GM21367 (cell line): ENCODE results near the gene PDGFRA.

ENCODE experiments used
- ATAC-seq: cut with Tn5 transposase; IDR thresholded peaks from one replicate; pipeline ENCODE4 v1.9.1; 2021; ENCODE audit not compliant: unreplicated experiment

PDGFRA gene

DNA sequence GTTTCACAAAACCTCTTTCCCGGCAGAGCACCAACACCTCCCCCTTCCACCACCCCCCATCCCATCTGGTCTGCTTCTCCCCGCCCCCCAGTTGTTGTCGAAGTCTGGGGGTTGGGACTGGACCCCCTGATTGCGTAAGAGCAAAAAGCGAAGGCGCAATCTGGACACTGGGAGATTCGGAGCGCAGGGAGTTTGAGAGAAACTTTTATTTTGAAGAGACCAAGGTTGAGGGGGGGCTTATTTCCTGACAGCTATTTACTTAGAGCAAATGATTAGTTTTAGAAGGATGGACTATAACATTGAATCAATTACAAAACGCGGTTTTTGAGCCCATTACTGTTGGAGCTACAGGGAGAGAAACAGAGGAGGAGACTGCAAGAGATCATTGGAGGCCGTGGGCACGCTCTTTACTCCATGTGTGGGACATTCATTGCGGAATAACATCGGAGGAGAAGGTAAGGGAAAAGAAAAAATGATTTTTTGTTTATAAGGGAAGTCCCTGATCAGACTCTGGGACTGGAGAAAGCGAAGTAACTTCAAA lies at the start of gene PDGFRA:
Gene PDGFRA (plus strand): TSS at position 333 of the 541 bp plus-strand sequence. CDS start 29,476 bp downstream, outside the sequence.
- no peak for ATAC-seq

DNA sequence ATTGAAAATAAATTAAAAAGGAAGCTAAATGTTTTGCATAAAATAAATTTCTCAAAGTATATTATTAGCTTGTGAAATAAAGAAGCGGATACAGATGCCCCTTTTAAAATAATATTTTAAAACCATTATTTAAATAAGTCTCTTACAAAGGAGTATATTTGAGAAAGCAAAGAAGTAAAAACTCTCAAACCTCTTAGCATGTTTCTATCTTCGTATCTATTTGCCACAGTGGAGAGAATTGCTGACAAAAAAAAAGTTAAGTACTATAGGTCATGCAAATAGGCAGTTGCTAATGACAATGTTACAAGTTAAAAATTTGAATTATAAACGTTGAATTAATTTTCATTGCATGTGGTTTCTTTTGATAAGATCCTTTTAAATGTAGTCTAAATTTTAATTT lies 44.5 kb upstream of the PDGFRA start:
- no peak for ATAC-seq

DNA sequence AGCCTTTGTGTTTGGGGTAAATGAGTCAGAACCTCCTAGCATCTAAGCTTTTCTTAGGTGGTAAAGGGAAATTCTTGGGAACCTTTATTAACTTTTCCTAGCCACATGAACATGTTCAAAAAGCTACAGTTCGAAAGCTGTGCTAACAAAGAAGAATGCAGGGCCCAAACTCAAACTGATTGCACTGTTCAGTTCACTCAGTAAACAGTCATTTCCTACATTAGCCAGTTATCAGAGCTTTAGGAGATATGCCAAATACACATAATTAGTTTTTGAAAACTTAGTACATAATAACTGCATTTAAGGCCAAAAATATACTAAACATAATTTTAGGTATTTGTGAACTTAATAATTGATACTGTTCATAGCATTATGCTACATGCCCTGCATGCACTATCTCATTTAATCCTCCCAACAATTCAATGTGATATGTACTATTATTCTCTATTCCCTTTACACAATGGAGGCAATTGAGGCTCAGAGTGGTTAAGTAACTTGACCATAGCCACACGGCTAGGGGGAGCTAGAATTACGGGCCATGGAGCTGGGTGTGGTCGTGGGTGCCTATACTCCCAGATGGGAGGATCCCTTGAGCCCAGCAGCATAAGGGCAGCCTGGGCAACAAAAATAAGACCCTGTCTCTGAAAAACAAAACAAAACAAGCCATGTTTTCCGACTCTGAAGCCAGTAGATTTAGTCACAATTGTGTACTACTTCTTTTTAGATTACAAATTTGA lies 43.9 kb upstream of the PDGFRA start:
- no peak for ATAC-seq

DNA sequence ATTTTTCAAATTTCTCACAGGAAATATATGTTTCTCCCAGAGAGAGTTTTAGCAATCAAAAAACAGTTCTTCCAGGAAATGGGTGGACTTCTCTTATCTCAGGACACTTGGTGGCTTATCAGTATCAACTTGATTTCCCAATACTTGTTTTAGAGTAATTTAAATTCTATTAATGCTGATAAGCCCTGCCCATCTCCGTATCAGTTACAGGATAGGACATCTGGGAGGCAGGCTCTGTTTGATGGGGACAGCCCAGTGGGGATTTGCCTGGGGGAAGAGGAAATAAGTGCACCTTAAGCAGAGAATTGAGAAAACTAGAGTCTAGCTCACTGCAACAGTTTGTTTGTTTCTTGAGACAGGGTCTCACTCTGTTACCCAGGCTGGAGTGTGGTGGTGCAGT lies 43.2 kb upstream of the PDGFRA start:
- ATAC-seq = no peak

DNA sequence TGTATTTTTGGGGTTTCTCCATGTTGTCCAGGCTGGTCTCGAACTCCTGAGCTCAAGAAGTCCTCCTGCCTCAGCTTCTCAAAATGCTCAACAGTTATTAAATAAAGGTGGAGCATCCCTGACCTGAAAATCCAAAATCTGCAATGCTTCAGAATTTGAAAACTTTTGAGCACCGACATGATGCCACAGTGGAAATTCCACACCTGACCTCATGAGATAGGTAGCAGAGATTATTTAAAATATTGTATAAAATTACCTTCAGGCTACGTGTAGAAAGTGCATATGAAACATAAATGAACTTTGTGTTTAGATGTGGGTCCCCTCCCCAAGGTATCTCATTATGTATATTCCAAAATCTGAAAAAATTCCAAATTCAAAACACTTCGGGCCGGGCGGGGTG lies 42.7 kb upstream of the PDGFRA start:
- no peak for ATAC-seq

DNA sequence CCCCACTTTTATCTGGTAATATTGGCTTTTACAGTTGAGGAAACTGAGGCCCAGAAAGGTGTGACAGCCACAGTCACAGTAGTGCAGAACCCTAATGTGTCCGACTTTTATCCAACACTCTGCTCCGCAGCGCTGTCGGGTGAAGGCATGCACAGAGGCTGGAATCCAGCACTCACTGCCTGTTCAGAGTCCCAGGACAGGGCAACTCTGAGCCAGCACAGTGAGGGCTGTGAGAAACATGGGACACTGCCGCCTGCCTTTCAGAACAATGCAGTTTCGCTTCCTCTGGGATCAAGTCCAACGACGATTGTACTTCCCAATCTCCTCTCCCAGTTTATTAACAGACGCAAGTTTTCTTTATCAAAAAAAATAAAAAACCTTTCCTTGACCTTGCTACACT lies 41.9 kb upstream of the PDGFRA start:
- no peak for ATAC-seq

DNA sequence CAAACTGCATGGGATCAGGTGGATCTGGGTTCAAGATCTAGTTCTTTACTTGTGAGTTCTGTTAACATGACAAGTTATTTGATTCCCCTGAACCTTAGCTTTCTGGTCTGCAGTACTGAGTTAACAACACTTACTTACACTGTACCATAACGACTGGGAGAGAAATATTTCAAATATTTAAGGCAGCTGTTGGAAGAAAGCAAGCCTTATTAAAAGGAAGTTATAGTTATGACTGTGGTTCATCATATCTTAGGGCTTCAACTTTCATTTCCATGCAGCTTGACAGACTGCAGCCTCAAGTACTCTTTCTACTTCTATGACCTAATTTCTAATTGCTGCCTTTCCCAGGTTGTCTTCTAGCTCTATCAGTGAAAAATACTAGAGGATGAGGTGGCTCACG lies 40.0 kb upstream of the PDGFRA start:
- ATAC-seq = no peak

DNA sequence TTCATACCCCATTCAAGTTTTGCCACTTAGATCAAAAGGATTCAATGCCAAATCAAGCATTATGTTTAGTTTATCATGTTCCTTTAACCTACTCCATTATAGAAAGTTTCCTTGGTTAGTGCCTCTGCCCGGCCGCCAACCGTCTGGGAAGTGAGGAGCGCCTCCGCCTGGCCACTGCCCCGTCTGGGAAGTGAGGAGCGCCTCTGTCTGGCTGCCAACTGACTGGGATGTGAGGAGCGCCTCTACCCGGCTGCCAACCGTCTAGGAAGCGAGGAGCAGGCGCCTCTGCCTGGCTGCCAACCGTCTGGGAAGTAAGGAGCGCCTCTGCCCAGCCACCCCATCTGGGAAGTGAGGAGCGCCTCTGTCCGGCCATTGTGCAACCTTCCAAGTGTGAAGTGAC lies 36.3 kb upstream of the PDGFRA start:
- no peak for ATAC-seq

DNA sequence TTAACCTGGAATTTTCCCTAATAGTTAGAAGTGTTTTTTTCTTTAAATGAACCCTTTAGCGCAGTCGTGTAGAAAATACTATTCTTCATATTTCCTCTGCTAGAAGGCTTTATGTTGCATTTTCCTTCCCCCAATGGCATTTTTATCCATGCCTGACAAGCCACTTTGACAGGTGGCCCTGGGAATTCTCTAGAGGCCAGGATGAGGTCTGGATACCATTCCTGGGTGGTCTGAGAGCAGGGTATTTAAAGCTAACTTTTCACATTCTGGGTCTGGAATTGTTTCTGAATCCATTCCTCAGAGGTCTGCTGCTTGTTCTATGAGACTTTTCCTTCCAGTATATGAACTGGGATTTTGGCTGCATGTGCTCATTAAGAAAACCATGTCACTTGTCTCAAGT lies 31.2 kb upstream of the PDGFRA start:
- no peak for ATAC-seq

DNA sequence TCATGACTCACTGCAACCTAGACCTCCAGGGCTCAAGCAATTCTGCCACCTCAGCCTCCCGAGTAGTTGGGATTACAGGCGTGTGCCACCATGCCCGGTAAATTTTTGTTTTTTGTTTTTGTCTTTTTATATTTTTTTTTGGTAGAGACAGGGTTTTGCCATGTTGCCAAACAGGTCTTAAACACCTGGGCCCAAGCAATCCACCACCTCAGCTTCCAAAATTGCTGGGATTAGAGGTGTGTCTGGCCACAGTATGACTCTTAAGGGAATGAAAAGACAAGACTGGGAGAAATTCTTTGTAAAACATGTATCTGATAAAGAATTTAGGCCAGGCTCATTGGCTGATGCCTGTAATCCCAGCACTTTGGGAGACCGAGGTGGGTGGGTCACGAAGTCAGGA lies 29.2 kb upstream of the PDGFRA start:
- no peak for ATAC-seq

DNA sequence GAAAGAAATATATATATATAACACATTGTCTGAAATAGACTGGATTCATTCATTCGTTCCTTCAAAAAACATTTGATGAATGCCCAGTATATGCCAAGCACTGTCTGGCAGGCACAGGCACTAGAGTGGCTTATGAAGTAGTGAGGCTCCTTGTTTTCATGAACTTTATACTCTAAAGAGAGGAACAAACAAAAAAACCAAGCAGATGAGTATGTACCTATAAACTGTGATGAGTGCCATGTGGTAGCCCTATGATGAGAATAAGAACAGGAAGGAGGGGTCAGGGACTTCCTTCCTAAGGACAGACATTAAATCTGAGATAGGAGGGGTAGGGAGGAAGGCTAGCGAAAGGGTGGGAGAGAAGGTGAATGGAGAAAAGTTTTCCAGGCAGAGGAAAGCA lies 19.5 kb upstream of the PDGFRA start:
- no peak for ATAC-seq

DNA sequence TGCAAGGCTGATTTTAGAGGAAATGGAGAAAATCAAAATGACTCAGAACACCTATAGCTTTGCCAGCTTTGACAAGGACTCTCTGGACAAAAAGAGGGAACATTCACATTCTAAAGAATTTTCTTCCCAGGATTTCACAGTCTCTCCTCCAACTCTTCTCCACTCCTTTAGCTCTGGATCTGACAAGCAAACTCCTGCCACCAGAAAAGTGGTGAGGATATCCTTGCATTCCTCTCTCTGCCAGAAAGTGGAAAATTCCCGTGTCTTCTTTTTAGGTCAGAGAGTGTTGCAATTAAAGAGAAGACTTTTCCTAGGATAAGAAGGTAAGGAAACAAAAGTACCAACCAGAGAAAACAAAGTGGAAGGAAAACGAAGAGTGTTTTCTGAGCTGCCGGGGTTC lies 16.1 kb upstream of the PDGFRA start:
- no peak for ATAC-seq

DNA sequence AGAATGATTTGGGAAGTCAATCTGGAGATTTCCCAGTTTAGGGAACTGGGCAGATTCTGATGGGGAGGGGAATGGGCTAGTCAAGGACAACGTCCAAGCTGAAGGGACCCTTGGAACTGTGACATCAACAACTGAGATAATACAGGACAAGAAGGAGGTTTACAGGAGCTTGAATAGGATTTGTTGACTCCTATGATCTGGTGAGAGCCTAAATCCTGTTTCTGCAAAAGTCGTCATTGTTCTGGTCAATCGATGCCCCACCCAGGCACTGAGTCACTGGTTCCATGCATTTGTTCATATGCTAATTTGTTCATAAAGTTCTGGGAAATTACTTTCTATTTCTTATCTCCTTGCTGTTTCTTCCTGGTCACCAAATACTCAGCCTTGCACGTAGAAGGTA lies 15.3 kb upstream of the PDGFRA start:
- ATAC-seq = no peak

DNA sequence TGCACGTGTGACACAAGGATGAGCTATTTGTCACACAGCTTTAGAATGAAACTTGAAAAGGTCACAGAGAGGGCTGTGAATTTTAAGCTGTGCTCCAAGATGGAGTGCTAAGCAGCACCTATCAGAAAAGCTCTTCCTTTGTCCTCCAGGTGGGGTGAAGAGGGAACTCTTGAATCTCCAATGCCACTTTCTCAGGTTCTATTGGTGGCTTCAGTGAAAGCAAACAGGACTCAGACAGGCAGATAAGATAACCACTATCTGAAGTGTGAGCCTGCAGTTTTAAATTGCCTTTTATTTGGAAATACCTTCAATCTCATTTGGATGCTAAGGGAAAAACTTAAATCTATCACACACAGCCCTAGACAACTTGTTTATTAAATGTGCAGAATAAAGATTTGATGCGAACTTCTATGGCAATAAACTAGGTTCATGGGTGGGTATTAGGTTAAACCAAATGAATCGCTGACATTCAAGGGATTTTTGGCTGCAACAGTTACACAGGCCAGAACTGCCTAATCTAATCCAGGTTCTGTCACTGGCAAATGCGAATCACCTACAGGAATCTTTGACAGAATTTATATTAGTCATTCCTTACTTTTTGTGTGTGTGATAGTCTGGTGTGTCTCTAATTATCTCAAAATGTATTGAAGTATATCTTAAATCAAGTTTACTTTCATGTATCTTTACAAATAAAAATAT lies 13.6 kb upstream of the PDGFRA start:
- ATAC-seq = no peak

DNA sequence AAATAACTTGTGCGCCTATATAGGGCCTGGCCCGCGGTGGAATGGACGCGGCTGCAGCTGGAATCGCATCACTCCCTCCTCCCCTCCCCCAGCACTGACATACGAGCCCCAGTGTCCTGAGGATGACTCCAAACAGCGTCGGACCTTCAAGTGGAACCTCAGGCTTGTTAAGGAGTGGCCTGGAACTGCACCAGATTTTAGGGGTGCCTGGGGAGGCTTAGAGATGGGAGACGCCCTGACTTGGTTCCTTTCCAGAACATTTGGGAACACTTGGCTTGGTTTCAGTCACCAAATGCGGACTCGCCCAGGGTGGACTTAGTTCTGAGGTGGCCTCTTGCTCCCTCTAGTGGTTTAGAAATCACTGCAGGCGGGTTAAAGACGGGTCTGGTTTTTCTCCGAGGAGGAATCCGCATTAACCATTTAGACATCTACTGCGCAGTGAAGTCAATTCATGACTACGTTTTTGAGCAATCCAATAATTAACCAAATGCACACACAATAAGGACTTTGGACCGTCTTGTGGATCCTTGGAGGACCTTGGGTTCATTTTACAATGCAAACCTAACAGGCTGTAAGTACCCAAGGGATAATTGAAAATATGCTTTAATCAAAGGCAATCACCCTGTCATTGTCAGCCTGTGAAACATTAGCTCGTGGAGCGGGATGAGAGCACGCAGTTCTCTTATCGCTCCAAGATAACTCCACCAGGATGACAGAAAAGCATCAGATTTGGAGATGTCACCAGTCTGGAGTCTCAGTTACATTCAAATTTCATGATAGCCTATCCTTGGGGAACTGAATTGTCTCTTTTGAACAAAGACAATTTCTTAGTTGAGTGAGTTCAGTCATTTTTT lies 11.2 kb upstream of the PDGFRA start:
- ATAC-seq = peak; percentile 51

DNA sequence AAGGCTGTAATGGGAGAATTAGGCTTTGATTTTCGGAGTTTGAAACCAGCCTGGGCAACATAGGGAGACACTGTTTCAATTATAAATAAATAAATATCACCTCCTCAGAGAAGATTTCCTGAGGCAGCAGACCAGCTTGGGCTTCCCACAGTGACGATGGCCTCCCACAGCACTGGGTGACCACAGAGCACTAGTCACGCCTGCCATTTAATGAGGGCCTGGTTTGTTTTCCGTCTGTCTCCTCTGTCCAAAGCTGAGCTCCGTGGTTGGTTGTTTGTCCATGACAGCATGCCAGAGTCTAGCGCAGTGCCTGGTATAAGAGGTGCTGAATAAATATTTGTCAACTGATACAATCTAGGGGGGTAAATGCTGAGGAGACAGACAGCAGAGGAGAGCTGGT lies 10.4 kb upstream of the PDGFRA start:
- ATAC-seq = no peak

DNA sequence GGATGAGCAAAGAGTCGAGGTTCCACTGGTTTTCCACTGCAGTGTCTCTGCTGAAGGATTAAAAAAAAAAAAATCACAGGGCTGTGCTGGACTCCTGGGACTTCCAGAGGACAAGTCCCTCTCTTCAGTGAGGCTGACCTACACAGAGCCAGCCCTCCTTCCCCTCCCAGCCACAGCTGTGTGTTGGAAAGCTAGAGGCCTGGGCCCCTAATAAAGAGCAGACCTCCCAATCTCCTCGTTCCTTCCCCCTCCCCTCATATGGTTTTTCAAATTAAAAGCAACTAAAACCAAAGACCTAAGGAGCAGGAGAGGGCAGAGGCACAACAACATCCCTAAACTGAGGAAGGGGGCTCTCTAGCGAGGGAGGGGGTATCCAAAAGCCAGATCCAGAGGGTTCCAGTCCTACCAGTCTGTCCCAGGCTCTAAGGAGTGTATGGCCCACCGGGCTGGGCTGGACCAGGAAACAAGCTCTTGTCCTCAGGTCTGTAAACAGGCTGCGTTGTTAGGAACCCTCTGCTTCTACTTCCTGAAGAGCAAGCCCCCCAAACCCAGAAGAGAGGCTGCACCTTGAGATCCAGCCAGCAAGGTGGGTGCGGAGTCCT lies 4.0 kb upstream of the PDGFRA start:
- ATAC-seq = no peak

DNA sequence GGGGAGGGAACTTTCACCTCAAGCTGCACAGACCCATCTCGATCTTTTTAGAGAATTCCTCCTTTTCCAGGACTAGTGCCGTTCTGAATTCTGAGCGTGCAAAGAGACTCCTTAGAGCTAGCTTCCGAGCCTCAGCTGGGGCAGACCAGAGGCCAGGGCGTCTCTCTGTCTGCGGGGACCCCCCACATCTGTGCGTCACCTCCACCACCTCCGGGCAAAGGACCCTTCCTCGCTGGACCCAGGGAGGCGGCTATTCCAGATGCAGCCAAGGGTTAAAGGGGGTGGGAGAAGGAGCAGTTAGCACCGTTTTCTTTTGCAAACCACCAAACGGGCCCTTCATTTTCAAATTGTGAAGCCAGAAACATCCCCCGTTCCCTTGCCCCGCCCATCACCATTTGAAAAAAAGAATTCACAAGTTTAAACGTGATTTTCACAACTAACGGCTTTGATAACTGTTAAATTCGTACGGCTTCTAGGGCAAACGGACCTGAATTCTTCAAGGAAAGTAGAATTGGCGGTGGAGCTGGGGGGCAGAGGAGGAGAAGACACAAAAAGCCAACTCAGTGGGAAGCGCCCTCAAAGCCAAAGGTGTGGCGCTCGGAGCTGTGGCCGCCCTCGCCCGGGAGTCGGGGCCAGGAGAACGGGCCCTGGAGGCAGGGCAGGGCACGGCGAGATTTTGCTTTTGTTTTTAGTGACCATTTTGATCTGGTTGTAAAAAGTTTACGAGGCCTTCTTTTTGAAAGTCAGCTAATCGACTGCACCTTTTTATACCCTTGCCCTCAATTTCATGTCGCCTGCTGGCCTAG lies 3.3 kb upstream of the PDGFRA start:
- ATAC-seq = no peak

DNA sequence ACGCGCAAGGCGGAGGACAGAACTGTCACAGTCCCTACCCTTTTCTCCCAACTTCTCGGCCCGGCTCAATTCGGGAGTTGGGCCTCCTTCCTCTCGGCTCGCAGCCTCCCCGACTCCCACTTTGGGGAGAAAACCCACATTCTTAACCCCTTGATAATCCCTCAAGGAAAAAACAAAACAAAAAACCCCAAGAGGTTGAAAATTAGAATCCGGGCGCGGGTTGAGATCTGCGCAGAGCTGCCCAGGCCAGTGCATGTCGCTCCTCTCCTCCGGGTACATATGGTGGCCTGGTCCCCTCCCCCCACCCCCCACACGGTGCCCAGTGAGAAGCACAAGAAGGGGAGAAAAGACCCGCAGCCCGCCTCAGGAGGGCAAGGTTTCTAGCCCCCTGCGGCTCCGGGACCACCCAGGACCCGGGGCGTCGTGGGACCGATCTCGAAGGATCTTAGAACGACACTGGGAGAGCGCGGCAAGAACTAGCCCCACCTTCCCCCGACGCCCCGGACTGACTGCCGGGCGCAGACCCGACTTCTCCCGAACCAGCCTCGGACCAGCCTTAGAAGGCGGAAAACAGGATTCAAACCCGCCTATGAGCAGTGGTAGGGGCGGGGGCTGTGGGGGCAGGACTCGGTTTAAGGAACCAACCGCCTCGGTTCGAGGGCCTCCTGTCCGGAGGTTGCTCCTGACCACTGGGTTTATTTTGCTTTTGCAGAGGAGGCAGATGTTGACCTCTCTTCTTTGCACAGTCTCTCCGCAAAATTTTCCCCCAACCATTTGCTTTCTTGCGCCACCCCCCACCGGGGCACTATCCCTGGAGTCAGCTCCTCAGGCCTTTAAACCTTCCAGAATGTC lies 2.5 kb upstream of the PDGFRA start:
- ATAC-seq = no peak
